Ovary (tissue), 9 donors: Measurements from ENCODE around the gene GMEB2. TPM values are rescaled to one million over a fixed set of nuclear protein-coding genes. Genes with fewer than 3 reads are reported as not detected.
"Not testable (repeated sequence)": the region's sequence is repeated elsewhere in the genome, so short reads cannot be mapped to it uniquely, and the experiment has no call there.

Source experiments
- DNase-seq, 5 donors: peaks; one replicate each; pipeline ENCODE4 v3.0.0-alpha.2; 2019 to 2020
- H3K27ac ChIP-seq, 2 donors: fragments of 200-600 bp; one replicate each; pipeline versions ENCODE4 v1.5.1 to v1.8.0; 2019 to 2022
- H3K27me3 ChIP-seq: fragments of 200-600 bp; one replicate; pipeline ENCODE4 v1.8.0; 2022
- H3K36me3 ChIP-seq: fragments of 200-600 bp; sonication (generic); one replicate; pipeline ENCODE4 v1.5.1; 2019
- H3K4me1 ChIP-seq: one replicate; pipeline ENCODE4 v1.8.1; 2013; ENCODE audit warnings: mild to moderate bottlenecking, moderate library complexity; ENCODE audit not compliant: insufficient read depth
- H3K4me3 ChIP-seq: fragments of 200-600 bp; sonication (generic); one replicate; pipeline ENCODE4 v1.5.1; 2017
- H3K9me3 ChIP-seq, 2 donors: fragments of 200-600 bp in 1 of 2; sonication (generic) in 1 of 2; one replicate each; pipeline versions ENCODE4 v1.5.1 to v1.8.1; 2013 to 2019; ENCODE audit warnings: mild to moderate bottlenecking in 1 of 2, moderate library complexity in 1 of 2
- EP300 ChIP-seq: sonication (generic); formaldehyde crosslinking; IDR thresholded peaks from one replicate; pipeline ENCODE4 v1.6.1; 2017; ENCODE audit warnings: antibody characterized with exemption
- POLR2A ChIP-seq: fragments of 450-650 bp; IDR thresholded peaks from one replicate; pipeline ENCODE4 v1.6.1; 2017; ENCODE audit warnings: antibody characterized with exemption, mild to moderate bottlenecking, moderate library complexity
- WGBS, 3 donors: extraction: QIAGEN DNeasy Blood & Tissue Kit in 1 of 3; methylation state at CpG; one replicate each; pipeline versions ENCODE4 v1.1.5 to v1.1.7; 2013 to 2017; 5-methylcytosine and 5-hydroxymethylcytosine counted together
- intact Hi-C, 4 donors: fragments of 100-400 bp; cut with DNase I; formaldehyde crosslinking; loops; one replicate each; pipeline versions ENCODE4 v1.11.0 to v1.15.1; 2022 to 2023
- polyA plus RNA-seq, 2 donors: library from polyadenylated mRNA; stranded (reverse); fragments of 200-250 nt in 1 of 2; fragments of 350-450 nt in 1 of 2; fragmentation: Illumina TruSeq in 1 of 2; extraction: RNeasy Lipid Tissue Mini Kit (QIAGEN cat#74804) in 1 of 2; gene quantifications; one replicate each; pipeline ENCODE4 v1.2.3, GENCODE V29; 2013 to 2014
- total RNA-seq, 7 donors: library from RNA; depleted of rRNA in 2 of 7; stranded (reverse); fragments of >200 nt in 2 of 7; fragmentation: NEBNext Ultra II Directional in 3 of 7; extraction: Animal tissue kit (Norgen Biotek cat#: 25700) in 3 of 7; gene quantifications; one replicate each; pipeline versions ENCODE4 v1.1.0 to v1.2.4, GENCODE V29; 2016 to 2023
- TF ChIP-seq, protein P1 (sequence below), 3 donors: fragments of 450-650 bp in 2 of 3; fragments of 200-600 bp in 1 of 3; IDR thresholded peaks; one replicate each; pipeline versions ENCODE4 v1.5.1 to v1.8.0; 2016 to 2022; ENCODE audit warnings: antibody characterized with exemption in 3 of 3, mild to moderate bottlenecking in 1 of 3
- donor health status: DM: no; HTN: no; CAD: no; lungs with moderate emphysema.
- donor health status: DM: no; HTN: no; CAD: no.
- donor health status: Bipolar disorder and iron deficiency.
- donor health status: DM: yes; HTN: yes; CAD: no.
- donor health status: DM: no; HTN: no; CAD: no.
- donor health status: DM: yes; HTN: yes; CAD: no.

GMEB2 gene
- total and polyA plus RNA-seq, 9 donors: 4.1 to 14.7 (median 9.7) TPM

DNA sequence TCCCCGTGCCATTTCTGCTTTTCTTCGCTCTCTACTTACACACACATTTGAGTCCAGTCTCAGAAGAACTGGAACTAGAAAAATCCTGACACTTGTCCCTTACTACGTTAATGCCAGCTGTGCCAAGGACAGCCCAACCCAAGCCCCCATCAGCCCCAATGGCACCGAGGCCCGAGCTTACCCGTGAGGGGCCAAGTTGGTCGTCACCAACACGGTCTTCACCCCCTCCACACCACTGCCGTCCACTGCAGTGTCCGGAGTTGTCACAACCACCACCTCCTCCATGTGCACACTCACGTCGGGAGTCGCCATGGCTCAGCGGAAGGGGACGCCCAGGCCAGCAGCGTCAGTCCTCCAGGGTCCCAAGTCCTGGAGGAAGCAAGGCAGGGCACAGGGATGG, 7.8 kb downstream of the GMEB2 start:
- 88 to 91% (median 89%) methylated on average over 16 of the region's 16 CpGs for WGBS, 3 donors
- intact Hi-C loops: loop anchor here in 1 of 4 donors (5.0 kb wide), 1 partner anchor 342 kb away; no protein-coding TSS in a partner anchor
- no peak overlapping the region for H3K27ac ChIP-seq
- no peaks in the 10 kb centered on the region for H3K36me3 ChIP-seq
- H3K9me3 ChIP-seq: no peaks in the 10 kb centered on the region
- no peaks in the 10 kb centered on the region for H3K4me1 ChIP-seq
- H3K27me3 ChIP-seq: no peaks in the 10 kb centered on the region
- TF ChIP-seq EP300 (no peak), POLR2A (no peak)
- TF ChIP-seq, protein P1, sequence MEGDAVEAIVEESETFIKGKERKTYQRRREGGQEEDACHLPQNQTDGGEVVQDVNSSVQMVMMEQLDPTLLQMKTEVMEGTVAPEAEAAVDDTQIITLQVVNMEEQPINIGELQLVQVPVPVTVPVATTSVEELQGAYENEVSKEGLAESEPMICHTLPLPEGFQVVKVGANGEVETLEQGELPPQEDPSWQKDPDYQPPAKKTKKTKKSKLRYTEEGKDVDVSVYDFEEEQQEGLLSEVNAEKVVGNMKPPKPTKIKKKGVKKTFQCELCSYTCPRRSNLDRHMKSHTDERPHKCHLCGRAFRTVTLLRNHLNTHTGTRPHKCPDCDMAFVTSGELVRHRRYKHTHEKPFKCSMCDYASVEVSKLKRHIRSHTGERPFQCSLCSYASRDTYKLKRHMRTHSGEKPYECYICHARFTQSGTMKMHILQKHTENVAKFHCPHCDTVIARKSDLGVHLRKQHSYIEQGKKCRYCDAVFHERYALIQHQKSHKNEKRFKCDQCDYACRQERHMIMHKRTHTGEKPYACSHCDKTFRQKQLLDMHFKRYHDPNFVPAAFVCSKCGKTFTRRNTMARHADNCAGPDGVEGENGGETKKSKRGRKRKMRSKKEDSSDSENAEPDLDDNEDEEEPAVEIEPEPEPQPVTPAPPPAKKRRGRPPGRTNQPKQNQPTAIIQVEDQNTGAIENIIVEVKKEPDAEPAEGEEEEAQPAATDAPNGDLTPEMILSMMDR (IDR thresholded peaks at IDR 0.05): no peak
- H3K4me3 ChIP-seq: no peak overlapping the region
- DNase-seq: no peak

DNA sequence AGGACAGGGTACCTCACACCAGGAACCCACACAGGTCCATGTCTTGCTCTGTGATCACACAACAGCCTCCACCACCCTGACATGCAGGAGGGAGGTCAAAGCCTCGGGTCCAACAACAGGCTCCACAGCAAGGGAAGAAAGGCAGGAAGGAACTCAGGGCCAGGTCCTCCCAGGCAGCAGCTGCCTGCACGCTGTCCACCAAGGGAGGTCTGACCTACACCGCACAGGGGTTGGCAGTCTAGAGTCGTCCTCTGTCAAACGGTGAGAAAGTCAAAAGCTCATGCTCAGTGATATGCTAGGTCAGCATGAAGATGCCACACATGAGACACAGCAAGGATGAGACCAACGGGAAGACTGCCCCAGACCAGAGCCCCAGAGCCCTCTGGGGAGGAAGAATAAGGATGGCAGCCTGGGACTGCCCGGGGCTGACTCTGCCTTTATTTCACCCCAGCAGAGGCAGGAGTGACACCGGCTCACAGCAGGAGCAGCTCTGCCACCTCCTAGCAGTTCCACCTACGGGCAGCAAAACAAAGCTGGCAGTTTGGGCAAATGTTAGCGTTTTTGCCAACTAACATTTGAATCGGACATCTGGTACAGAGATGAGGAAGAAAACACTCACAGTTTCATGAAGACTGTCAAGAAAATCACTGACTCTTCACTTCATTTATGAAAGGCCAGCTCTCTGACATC, 8.5 kb downstream of the GMEB2 start:
- H3K4me1 ChIP-seq: no peaks in the 10 kb centered on the region
- H3K27me3 ChIP-seq: no peaks in the 10 kb centered on the region
- intact Hi-C loops: loop anchor here in 1 of 4 donors (5.0 kb wide), 1 partner anchor 341 kb away; no protein-coding TSS in a partner anchor
- 82 to 87% (median 82%) methylated on average over 11 of the region's 11 CpGs for WGBS, 3 donors
- TF ChIP-seq EP300: no peak
- TF ChIP-seq POLR2A: no peak
- DNase-seq: no peak
- H3K9me3 ChIP-seq: no peaks in the 10 kb centered on the region
- H3K4me3 ChIP-seq: no peak overlapping the region
- no peak overlapping the region for H3K27ac ChIP-seq
- H3K36me3 ChIP-seq: no peaks in the 10 kb centered on the region

DNA sequence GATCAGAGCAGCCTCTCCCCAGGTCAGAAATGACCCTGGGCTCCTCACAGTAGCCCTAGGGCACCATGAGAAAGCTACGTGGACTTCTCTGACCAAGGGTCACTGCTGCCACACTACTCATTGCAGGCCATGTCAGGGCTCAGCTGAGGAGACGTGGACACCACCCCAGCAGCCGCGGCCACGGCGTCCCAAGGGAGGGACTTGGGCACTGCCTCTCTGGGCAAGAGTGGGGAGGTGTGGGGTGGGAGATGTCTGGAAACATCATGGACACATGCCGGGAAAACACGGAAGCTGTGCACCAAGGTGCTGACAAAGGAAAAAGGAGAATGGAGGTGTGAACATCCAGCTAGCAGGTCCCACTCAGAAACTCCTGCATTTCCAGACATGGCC, 9.0 kb downstream of the GMEB2 start:
- no peaks in the 10 kb centered on the region for H3K27me3 ChIP-seq
- no peaks in the 10 kb centered on the region for H3K9me3 ChIP-seq
- intact Hi-C loops: loop anchor here in 1 of 4 donors (5.0 kb wide), 1 partner anchor 341 kb away; no protein-coding TSS in a partner anchor
- DNase-seq: no peak
- H3K27ac ChIP-seq: no peak overlapping the region
- 82 to 95% (median 94%) methylated on average over 8 of the region's 8 CpGs for WGBS, 3 donors
- no peaks in the 10 kb centered on the region for H3K36me3 ChIP-seq
- no peaks in the 10 kb centered on the region for H3K4me1 ChIP-seq
- H3K4me3 ChIP-seq: no peak overlapping the region
- TF ChIP-seq POLR2A (no peak), EP300 (no peak)
- TF ChIP-seq, protein P1 (IDR thresholded peaks at IDR 0.05): no peak

DNA sequence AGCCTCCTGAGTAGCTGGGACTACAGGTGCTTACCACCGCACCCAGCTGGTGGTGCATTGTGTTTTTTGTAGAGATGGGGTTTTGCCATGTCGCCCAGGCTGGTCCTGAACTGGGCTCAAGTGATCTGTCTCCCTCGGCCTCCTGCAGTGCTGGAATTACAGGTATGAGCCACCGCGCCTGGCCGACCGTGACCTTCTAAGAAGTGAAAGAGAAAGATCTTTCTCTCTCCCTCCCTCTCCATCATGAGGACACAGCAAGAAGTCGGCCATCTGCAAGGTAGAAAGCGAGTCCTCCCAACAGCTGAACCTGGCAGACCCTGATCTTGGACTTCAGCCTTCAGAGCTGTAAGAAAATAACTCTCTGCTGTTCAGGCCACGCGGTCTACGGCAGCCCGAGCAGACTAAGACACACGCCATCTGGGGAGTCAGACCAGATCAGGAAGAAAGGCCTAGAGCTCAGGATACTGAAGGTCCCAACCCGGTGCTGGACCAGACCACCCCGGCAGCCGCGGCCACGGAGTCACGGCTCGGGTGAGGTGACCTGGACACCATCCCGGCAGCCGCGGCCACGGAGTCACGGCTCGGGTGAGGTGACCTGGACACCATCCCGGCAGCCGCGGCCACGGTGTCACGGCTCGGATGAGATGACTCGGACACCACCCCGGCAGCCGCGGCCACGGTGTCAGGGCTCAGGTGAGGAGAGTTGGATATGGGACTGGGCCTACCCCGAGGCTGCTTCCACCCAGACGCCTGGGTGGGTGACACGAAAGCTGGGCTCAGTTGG, 9.6 kb downstream of the GMEB2 start:
- H3K9me3 ChIP-seq: no peaks in the 10 kb centered on the region
- no peak overlapping the region for H3K4me3 ChIP-seq
- no peaks in the 10 kb centered on the region for H3K36me3 ChIP-seq
- DNase-seq: no peak
- intact Hi-C loops: loop anchor here in 1 of 4 donors (5.0 kb wide), 1 partner anchor 340 kb away; no protein-coding TSS in a partner anchor
- TF ChIP-seq EP300: no peak
- TF ChIP-seq POLR2A: no peak
- TF ChIP-seq, protein P1 (IDR thresholded peaks at IDR 0.05): no peak
- no peak overlapping the region for H3K27ac ChIP-seq
- no peaks in the 10 kb centered on the region for H3K4me1 ChIP-seq
- H3K27me3 ChIP-seq: no peaks in the 10 kb centered on the region
- 85 to 94% (median 91%) methylated on average over 38 to 41 of the region's 41 CpGs for WGBS, 3 donors

DNA sequence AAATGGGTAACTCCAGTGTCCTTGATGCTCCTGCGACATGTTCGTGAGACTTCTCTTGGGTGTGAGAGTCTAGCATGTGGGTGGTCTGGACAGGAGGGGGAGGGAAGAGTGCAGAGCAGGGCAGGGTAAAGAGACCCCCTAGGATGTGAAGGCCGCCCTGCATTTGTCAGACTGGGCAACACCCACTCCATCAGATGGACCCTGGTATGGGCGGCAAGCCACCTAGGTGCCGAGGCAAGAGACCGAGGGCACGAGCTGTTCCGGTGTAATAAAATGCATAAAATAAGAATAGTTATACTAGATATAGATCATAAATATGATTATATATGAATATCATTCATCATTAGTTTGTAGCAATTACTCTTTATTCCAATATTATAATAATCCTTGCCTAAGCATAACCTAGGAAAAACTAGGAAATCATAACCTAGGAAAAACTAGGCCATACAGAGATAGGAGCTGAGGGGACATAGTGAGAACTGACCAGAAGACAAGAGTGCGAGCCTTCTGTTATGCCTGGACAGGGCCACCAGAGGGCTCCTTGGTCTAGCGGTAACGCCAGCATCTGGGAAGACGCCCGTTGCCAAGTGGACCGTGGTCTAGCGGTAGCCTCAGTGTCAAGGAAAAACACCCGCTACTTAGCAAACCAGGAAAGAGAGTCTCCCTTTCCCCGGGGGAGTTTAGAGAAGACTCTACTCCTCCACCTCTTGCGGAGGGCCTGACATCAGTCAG, 12.9 kb downstream of the GMEB2 start:
- H3K9me3 ChIP-seq, H3K4me3 ChIP-seq, H3K36me3 ChIP-seq, H3K27ac ChIP-seq, DNase-seq, H3K4me1 ChIP-seq, intact Hi-C loops, H3K27me3 ChIP-seq: not testable (repeated sequence)
- WGBS, 3 donors: 65 to 74% (median 73%) methylated on average over 17 to 18 of the region's 18 CpGs
